A673 (cell line): ENCODE data around the gene FNDC3B. TPM values are rescaled to one million over a fixed set of nuclear protein-coding genes. Genes with fewer than 3 reads are reported as not detected.

Experiments used
- BruUV-seq: library from RNA; stranded (reverse); fragments of 400-500 nt; replicated peaks from 2 replicates; lab custom pipeline; 2021; lab: Mats Ljungman, UMichigan
- CTCF ChIA-PET: fragments of 300-600 bp; sonication (Branson Sonifier 250); formaldehyde crosslinking; loops from one replicate; lab custom pipeline; 2022; ENCODE audit warnings: antibody characterized with exemption; lab: Charles Lee
- POLR2A ChIA-PET: fragments of 300-600 bp; sonication (Branson Sonifier 250); formaldehyde crosslinking; loops from one replicate; lab custom pipeline; 2022; ENCODE audit warnings: antibody characterized with exemption; ENCODE audit not compliant: low non-redundant PET; lab: Charles Lee
- DNase-seq: peaks from one replicate; pipeline ENCODE4 v3.0.0-alpha.2; 2015; ENCODE audit warnings: low spot score
- H3K27ac ChIP-seq: fragments of 200-600 bp; sonication (generic); 2 replicates; pipeline ENCODE4 v1.5.1; 2016; ENCODE audit warnings: mixed run types, low read depth, mild to moderate bottlenecking, mixed read lengths, antibody characterized with exemption, low read length; ENCODE audit not compliant: poor library complexity, severe bottlenecking
- H3K27me3 ChIP-seq: fragments of 200-600 bp; sonication (generic); replicated peaks from 2 replicates; pipeline ENCODE4 v1.6.1; 2017; ENCODE audit warnings: mixed run types, low read depth, mild to moderate bottlenecking, mixed read lengths, antibody characterized with exemption, low read length; ENCODE audit not compliant: insufficient read depth, poor library complexity
- H3K36me3 ChIP-seq: fragments of 200-600 bp; sonication (generic); 2 replicates; pipeline ENCODE4 v1.6.1; 2016; ENCODE audit warnings: mixed run types, mild to moderate bottlenecking, mixed read lengths, antibody characterized with exemption, low read length; ENCODE audit not compliant: insufficient read depth, poor library complexity, severe bottlenecking
- H3K4me1 ChIP-seq: fragments of 200-600 bp; sonication (generic); 2 replicates; pipeline ENCODE4 v1.6.1; 2017; ENCODE audit warnings: mixed run types, mild to moderate bottlenecking, mixed read lengths, antibody characterized with exemption, low read length; ENCODE audit not compliant: insufficient read depth, poor library complexity, severe bottlenecking
- H3K4me3 ChIP-seq: fragments of 200-600 bp; sonication (generic); 2 replicates; pipeline ENCODE4 v1.5.1; 2016; ENCODE audit warnings: low read depth, mixed run types, mild to moderate bottlenecking, mixed read lengths, low read length; ENCODE audit not compliant: poor library complexity, severe bottlenecking
- H3K9me3 ChIP-seq: fragments of 200-600 bp; sonication (generic); 2 replicates; pipeline ENCODE4 v1.6.1; 2016; ENCODE audit warnings: mixed run types, low read depth, mild to moderate bottlenecking, mixed read lengths, antibody characterized with exemption, low read length; ENCODE audit not compliant: poor library complexity, severe bottlenecking
- EZH2 ChIP-seq: fragments of 200-600 bp; sonication (generic); IDR thresholded peaks from 2 replicates; pipeline ENCODE4 v1.6.1; 2017; ENCODE audit warnings: borderline replicate concordance, low read depth, mild to moderate bottlenecking, mixed read lengths, antibody characterized with exemption, low read length; ENCODE audit not compliant: poor library complexity, severe bottlenecking
- intact Hi-C: fragments of 100-400 bp; cut with micrococcal nuclease; formaldehyde crosslinking; loops from one replicate; pipeline ENCODE4 v1.10.0; 2022; ENCODE audit not compliant: unreplicated experiment
- total RNA-seq: library from RNA; stranded (reverse); gene quantifications from 2 replicates; pipeline ENCODE4 v1.2.3, GENCODE V29; 2021
- TF ChIP-seq, protein P1 (sequence below): fragments of 300-800, 200-600 bp; sonication (generic); conservative IDR thresholded peaks from 2 replicates; pipeline ENCODE4 v1.5.1; 2017; ENCODE audit warnings: low read depth, mild to moderate bottlenecking, antibody characterized with exemption, low read length, moderate library complexity, mixed read lengths

Gene FNDC3B
- total RNA-seq, 1 experiment from 2014 or later = 50.8 TPM

DNA sequence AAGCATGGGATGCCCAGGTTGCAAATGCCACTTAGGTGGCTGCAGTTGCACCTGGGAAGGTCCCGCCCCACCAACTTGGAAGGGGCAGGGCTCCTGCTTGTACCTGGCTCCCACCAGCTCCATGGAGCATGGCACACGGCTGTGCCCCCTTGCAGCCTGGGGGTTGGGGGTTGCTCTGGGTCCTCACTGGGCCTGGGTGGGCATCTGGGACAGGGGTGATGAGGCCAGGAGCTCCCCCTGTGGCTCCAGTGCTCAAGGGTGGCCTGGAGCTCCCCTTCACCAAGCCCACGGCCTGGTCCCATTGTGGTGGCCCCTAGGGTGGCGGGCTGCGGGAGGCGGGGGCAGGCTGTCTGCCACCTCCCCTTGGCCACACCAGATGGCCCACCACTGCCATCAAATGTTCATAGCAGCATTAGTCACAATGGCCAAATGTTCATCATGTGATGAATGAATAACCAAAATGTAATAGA lies 372.1 kb downstream of the FNDC3B start:
- H3K27me3 ChIP-seq = peaks cover 15% of the 10 kb centered on the region
- BruUV-seq = no TSS peak
- ChIA-PET CTCF (interaction anchor here (0.6 kb wide), 1 partner anchor 10 kb away, joined by 3 read pairs; no protein-coding TSS in a partner anchor), POLR2A (no interaction called here)
- H3K36me3 ChIP-seq = no peaks in the 10 kb centered on the region
- no peaks in the 10 kb centered on the region for H3K4me1 ChIP-seq
- no peak for DNase-seq
- TF ChIP-seq, protein P1, sequence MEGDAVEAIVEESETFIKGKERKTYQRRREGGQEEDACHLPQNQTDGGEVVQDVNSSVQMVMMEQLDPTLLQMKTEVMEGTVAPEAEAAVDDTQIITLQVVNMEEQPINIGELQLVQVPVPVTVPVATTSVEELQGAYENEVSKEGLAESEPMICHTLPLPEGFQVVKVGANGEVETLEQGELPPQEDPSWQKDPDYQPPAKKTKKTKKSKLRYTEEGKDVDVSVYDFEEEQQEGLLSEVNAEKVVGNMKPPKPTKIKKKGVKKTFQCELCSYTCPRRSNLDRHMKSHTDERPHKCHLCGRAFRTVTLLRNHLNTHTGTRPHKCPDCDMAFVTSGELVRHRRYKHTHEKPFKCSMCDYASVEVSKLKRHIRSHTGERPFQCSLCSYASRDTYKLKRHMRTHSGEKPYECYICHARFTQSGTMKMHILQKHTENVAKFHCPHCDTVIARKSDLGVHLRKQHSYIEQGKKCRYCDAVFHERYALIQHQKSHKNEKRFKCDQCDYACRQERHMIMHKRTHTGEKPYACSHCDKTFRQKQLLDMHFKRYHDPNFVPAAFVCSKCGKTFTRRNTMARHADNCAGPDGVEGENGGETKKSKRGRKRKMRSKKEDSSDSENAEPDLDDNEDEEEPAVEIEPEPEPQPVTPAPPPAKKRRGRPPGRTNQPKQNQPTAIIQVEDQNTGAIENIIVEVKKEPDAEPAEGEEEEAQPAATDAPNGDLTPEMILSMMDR = no peak
- no peak for TF ChIP-seq EZH2
- no peak overlapping the region for H3K4me3 ChIP-seq
- intact Hi-C loops = no loop called here
- no peaks in the 10 kb centered on the region for H3K9me3 ChIP-seq
- no peak overlapping the region for H3K27ac ChIP-seq

DNA sequence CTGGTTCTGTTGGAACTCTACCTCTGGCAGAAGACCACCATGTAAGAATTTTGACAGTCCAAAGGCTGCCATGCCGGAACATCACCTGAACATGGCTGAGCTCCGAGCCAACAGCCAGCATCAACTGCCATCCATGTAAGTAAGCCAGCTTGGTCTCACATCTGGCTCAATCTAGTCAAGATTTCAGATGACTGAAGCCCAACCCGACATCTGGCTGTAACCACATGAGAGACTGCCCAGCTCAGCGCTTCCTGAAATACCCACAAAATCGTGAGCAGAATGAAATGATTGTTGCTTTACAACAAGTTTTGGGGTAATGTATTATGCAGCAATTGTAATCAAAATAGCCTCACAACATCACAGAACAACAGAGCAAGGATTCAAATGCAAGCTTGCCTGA lies 375.9 kb downstream of the FNDC3B start:
- TF ChIP-seq, protein P1 = no peak
- no peak for TF ChIP-seq EZH2
- ChIA-PET POLR2A (no interaction called here), CTCF (no interaction called here)
- no TSS peak for BruUV-seq
- peaks cover 18% of the 10 kb centered on the region for H3K27me3 ChIP-seq
- no peak overlapping the region for H3K27ac ChIP-seq
- intact Hi-C loops = no loop called here
- no peaks in the 10 kb centered on the region for H3K36me3 ChIP-seq
- H3K4me1 ChIP-seq = no peaks in the 10 kb centered on the region
- H3K4me3 ChIP-seq = no peak overlapping the region
- H3K9me3 ChIP-seq = no peaks in the 10 kb centered on the region
- no peak for DNase-seq

DNA sequence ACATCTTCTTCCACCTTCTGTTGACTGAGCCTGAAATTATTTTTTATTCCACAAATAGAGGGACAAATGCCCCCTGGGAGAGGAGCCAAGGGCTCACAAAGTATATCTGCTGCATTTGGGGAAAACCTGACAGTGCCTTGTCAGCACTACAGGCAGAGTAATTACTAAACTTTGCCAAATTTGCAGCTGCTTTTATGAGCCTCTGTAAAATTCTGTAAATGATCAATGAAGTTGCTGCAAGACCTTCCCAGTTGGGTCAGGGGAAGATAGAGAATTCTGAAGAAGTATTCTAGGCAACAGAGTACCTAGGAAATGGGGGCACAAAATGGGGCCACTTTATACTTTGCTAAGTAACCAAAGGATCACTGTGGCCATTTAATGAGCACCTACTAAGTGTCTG lies 398.3 kb downstream of the FNDC3B start:
- no peak overlapping the region for H3K4me3 ChIP-seq
- no peak overlapping the region for H3K27ac ChIP-seq
- H3K4me1 ChIP-seq = no peaks in the 10 kb centered on the region
- BruUV-seq = no TSS peak
- DNase-seq = no peak
- intact Hi-C loops = no loop called here
- no peaks in the 10 kb centered on the region for H3K36me3 ChIP-seq
- peaks cover 24% of the 10 kb centered on the region for H3K27me3 ChIP-seq
- H3K9me3 ChIP-seq = no peaks in the 10 kb centered on the region
- ChIA-PET CTCF (no interaction called here), POLR2A (no interaction called here)
- TF ChIP-seq, protein P1 = no peak
- TF ChIP-seq EZH2 = no peak
